Measurements from ENCODE around the gene DBI.

The DBI gene

GRCh38 chr2:119366649-119367471 is at the start of gene DBI, which contains the start of gene C2orf76:
Gene DBI, plus strand, starts transcription at chr2:119366977. Its CDS starts 75 bp downstream, at chr2:119367052.
Gene C2orf76, minus strand, starts transcription at chr2:119366834. Its CDS starts 26,875 bp downstream, at chr2:119339959.
- DNase-seq: peak; percentile 81

DNA sequence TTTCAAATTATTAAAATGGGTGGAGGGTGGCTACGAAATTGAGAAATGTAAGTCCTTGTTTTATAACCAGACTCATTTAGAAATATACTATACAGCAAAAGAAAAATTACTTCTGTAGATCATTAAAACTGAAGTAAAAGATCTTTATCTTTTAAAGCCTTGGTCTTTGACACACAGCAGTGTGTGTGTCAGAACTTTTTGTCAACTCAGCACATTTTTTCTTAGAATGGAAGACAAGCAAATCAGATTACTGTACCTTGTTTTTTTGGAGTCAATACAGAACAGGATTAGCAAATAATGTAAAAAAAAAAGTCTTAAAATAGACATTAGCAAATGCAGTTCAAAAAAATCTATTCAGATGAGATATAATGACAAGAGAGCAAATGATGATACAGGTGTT is 49.2 kb upstream of the DBI start:
- no peak for DNase-seq

DNA sequence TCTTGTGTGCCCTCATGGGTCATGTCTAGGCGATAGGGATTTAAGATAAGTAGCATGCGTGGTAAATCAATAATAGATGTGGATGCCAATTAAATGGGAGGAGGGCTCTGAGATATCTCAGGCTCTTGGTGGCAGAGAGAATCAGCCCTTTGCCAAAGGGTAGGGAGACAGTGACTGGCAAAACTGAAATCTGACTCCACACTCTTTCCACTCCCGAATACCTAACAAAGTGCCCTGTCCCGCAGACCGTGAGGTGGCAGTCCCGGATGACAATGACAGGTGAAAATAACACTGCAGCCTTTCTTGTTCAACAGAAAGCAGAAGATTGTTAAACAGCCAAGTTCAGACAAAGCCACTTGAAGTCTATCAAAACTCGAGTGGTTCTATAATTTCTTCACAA is 47.2 kb upstream of the DBI start:
- DNase-seq: no peak

DNA sequence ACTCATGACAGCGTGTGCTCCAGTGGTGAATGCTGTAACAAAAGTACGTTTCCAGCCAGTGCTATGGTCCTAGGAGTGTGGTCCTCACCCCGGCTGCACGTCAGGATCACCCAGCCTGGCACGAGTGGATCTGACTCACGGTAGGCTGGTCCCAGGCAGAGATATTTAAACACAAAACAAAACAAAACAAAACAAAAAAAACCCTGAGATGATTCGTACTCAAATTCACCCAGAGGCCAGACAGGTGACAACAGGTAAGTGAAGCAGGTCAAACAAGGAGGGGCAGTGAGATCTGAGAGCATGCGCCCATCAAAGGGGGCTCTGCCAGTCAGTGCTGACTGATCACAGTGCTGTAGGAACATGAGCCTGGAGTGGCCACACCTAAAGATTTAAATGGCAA is 43.3 kb upstream of the DBI start:
- DNase-seq: no peak

DNA sequence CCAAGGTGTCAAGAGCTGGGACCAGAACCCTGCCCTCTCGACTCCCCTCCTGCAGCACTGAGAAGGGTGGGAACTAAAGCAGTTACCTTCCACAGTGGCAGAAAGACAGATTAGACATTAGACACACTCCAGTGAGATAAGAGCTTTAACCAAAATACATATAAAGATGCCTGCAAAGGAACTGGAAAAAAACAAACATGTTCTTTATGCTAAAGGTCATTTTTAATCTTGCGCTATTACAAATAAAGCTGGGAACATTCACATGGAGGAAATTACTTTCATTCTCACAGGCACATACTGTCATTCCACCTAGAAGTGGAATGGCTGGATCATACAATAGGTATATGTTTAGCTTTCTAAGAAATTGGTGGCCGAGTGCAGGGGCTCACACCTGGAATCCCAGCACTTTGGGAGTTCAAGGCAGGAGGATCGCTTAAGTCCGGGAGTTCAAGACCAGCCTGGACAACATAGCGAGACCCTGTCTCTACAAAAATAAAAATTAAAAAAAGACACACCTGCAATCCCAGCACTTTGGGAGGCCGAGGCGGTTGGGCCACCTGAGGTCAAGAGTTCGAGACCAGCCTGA is 42.0 kb upstream of the DBI start:
- DNase-seq: no peak

DNA sequence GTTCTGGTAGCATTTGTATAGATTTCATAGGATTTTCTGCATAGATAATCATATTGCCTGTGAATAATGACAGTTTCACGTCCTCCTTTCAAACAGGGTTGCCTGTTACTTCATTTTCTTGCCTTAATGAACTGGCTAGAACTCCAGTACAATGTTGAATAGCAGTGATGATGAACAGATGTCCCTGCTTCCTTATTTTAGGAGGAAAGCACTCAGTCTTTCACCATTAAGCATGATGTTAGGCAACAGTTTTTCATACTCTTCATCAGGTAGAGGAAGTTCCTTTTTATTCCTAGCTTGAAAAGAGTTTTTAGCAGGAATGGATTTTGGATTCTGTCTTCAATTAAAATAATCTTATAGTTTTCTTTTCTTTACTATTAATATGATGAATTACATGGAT is 39.8 kb upstream of the DBI start:
- no peak for DNase-seq

GRCh38 chr2:119327431-119327830 is 39.3 kb upstream of the DBI start:
- no peak for DNase-seq

DNA sequence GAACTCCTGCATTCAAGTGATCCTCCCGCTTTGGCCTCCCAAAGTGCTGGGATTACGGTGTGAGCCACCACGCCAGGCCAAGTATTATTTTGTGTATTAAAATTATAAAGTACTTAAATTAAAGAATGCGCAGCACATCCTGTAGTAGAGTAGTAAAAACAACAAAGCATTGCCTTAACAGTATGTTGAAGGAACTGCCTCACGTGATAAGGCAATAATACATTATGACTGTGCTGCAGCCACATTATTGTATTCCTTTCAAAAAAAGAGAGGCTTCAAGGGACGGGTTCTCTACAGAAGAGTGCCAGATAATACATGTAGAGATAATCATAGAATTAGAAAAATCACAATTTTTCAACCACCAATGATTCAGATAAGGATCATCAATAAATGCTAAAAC is 33.8 kb upstream of the DBI start:
- no peak for DNase-seq

- no peak for DNase-seq
These were observed 33.4 kb upstream of the DBI start for GRCh38 chr2:119333360-119333759.

- no peak for DNase-seq
These were observed 32.9 kb upstream of the DBI start for GRCh38 chr2:119333833-119334232.

DNA sequence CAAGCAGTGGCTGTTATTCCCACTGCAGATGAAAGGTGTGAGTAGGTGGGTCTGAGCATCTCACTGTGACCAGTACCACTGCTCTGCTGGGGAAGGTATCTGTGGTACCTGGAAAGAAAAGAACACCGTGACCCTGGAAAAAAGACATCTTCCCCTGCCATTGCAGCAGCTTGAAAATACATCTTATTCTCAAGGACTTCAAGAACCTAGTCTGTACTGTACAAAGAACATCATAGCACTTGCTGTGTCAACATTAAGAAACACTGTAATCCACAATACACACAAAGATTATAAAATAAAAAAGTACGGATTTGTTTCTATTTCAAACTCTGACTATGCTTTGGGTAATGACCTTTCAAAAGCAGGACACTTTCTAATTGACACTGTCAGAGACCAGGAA is 29.0 kb upstream of the DBI start:
- no peak for DNase-seq

DNA sequence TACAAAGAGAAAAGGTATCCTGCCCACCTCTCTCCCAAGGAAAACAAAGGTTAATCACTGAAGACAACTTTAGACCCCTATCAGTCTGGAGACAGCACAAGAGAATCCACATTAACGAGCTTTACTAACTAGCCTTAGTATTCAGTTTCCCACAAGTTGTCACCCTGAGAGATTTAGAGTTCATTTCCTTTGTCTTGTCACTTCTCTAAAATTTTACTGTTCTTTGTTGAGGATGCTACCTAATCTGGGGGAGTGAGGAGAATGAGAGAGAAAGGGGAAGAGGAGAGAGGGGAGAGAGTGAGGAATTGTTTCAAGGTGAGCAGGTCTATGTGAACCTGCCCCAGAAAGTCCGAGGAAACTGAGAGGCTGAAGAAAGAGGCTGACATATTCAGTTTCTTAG is 28.5 kb upstream of the DBI start:
- DNase-seq: no peak

- DNase-seq: peak; percentile 15
These were observed 27.8 kb upstream of the DBI start for GRCh38 chr2:119338826-119339561.

GRCh38 chr2:119339562-119339923 is 27.2 kb upstream of the DBI start:
- no peak for DNase-seq

- no peak for DNase-seq
These were observed 25.1 kb upstream of the DBI start for GRCh38 chr2:119341684-119342083.

- DNase-seq: no peak
These were observed 17.5 kb upstream of the DBI start for GRCh38 chr2:119349289-119349688.

- no peak for DNase-seq
These were observed 16.3 kb upstream of the DBI start for GRCh38 chr2:119350311-119350998.

- no peak for DNase-seq
These were observed 14.4 kb upstream of the DBI start for GRCh38 chr2:119352357-119352756.

- no peak for DNase-seq
These were observed 11.9 kb upstream of the DBI start for GRCh38 chr2:119354860-119355259.

DNA sequence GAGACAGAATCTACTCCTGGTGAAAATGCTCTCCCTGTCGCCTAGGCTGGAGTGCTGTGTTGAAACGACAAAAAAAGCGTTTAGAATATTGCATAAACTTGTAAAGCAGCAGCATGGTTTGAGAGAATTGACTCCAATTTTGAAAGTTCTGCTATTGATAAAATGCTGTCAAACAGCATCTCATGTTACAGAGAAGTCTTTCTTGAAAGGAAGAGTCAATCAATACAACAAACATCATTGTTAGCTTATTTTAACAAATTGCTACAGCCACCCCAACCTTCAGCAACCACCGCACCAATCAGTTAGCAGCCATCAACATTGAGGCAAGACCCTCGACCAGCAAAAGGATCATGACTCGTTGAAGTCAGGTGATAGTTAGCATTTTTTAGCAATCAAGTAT is 7.0 kb upstream of the DBI start:
- no peak for DNase-seq

- no peak for DNase-seq
These were observed 6.3 kb upstream of the DBI start for GRCh38 chr2:119360423-119360966.

DNA sequence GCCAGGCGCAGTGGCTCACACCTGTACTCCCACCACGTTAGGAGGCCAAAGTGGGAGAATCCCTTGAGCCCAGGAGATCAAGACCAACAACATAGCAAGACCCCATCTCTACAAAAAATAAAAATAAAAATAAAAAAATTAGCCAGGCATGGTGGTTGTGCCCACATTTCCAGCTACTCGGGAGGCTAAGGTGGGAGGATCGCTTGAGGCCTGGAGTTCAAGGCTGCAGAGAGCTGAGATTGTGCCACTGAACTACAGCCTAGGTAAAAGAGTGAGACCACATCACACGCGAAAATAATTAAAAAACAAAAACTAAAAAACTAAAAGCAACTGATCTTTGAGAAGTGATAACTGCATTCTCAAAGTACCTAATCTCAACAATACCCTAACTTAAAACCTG is 2.0 kb upstream of the DBI start:
- DNase-seq: no peak

DNA sequence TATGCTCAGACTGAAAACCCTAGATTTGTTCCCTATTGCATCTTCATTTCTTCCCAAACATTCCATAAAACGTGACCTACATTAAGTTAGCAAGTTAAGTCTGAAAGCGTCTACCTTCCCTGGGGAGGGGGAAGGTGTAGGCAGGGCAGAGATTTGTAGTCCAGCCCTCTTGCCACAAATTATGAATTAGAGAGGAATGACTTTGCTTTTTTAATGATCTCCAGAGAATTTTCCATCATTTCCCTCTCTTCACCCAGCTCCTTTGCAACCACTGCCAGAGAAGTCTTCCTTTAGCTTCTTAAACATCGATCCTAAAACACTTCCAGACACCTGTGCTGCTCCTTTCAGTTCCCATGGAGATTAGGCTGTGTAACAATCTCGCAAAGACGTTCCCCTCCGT is 1.3 kb upstream of the DBI start:
- no peak for DNase-seq

Data from activated T-cell treated with anti-CD3 and anti-CD28 coated beads for 4 hours (primary cell).